ENCODE data around the gene PEX11G.

PEX11G gene

GRCh38 chr19:7488736-7489353, at the start of gene PEX11G:
Gene PEX11G, minus strand, starts transcription at chr19:7489035. Its CDS starts 25 bp downstream, at chr19:7489010.
- DNase-seq = no peak

GRCh38 chr19:7535998-7536695, 47.3 kb upstream of the PEX11G start:
- DNase-seq = no peak

GRCh38 chr19:7535047-7535997, 46.5 kb upstream of the PEX11G start, which contains the start of gene PNPLA6:
Gene PNPLA6, plus strand, starts transcription at chr19:7535717. Its CDS starts 72 bp downstream, at chr19:7535789.
- DNase-seq = peak; percentile 76

GRCh38 chr19:7534531-7535046, 45.8 kb upstream of the PEX11G start:
- peak; percentile 27 for DNase-seq

GRCh38 chr19:7533925-7534480, 45.2 kb upstream of the PEX11G start:
- DNase-seq = peak; percentile 45

- no peak for DNase-seq
Observed at GRCh38 chr19:7533281-7533885, 44.5 kb upstream of the PEX11G start.

- no peak for DNase-seq
Observed at GRCh38 chr19:7529610-7530490, 41.0 kb upstream of the PEX11G start.

- DNase-seq = no peak
Observed at GRCh38 chr19:7529246-7529600, 40.4 kb upstream of the PEX11G start.

- DNase-seq = no peak
Observed at GRCh38 chr19:7528522-7529245, 39.8 kb upstream of the PEX11G start.

- no peak for DNase-seq
Observed at GRCh38 chr19:7528192-7528519, 39.3 kb upstream of the PEX11G start.

- no peak for DNase-seq
Observed at GRCh38 chr19:7527516-7528191, 38.8 kb upstream of the PEX11G start.

- DNase-seq = no peak
Observed at GRCh38 chr19:7526059-7526929, 37.5 kb upstream of the PEX11G start.

- no peak for DNase-seq
Observed at GRCh38 chr19:7524992-7525739, 36.3 kb upstream of the PEX11G start.

- no peak for DNase-seq
Observed at GRCh38 chr19:7524523-7524922, 35.7 kb upstream of the PEX11G start.

- no peak for DNase-seq
Observed at GRCh38 chr19:7522923-7523667, 34.3 kb upstream of the PEX11G start.

- peak; percentile 83 for DNase-seq
Observed at GRCh38 chr19:7522072-7522922, 33.5 kb upstream of the PEX11G start, which contains the start of gene MCOLN1. Gene MCOLN1, plus strand, starts transcription at chr19:7522624. Its CDS starts 127 bp downstream, at chr19:7522751.
